DND-41 (cell line): ENCODE measurements around the gene GLMN.
"Not testable (repeated sequence)": the region's sequence is repeated elsewhere in the genome, so short reads cannot be mapped to it uniquely, and the experiment has no call there.

Experiments used
- ATAC-seq: fragments of 200-7000 bp; cut with Tn5 transposase; 3 replicates; pipeline ENCODE4 v1.9.1; 2021; ENCODE audit warnings: low read depth; ENCODE audit not compliant: insufficient read depth
- DNase-seq: peaks from one replicate; pipeline ENCODE4 v3.0.0-alpha.2; 2020
- H2AFZ ChIP-seq: 2 replicates; pipeline ENCODE4 v1.6.0; 2012; ENCODE audit warnings: low read depth, low read length
- H3K27ac ChIP-seq: 2 replicates; pipeline ENCODE4 v1.5.1; 2012; ENCODE audit warnings: low read length, inconsistent platforms
- H3K27me3 ChIP-seq: fragments of 200-600 bp; sonication (generic); 2 replicates; pipeline ENCODE4 v1.6.0; 2012; ENCODE audit warnings: low read length, mild to moderate bottlenecking, inconsistent platforms; ENCODE audit not compliant: insufficient read depth, poor library complexity
- H3K36me3 ChIP-seq: 2 replicates; pipeline ENCODE4 v1.5.1; 2012; ENCODE audit warnings: low read length, inconsistent platforms; ENCODE audit not compliant: insufficient read depth
- H3K4me1 ChIP-seq: 2 replicates; pipeline ENCODE4 v1.5.1; 2012; ENCODE audit warnings: mild to moderate bottlenecking, low read length; ENCODE audit not compliant: insufficient read depth
- H3K4me2 ChIP-seq: 2 replicates; pipeline ENCODE4 v1.6.0; 2012; ENCODE audit warnings: mild to moderate bottlenecking, moderate library complexity, low read length, inconsistent platforms; ENCODE audit not compliant: insufficient read depth
- H3K4me3 ChIP-seq, 2 experiments: fragments of 200-600 bp in 1 of 2; shearing (Covaris generic) in 1 of 2; 2 replicates each; pipeline ENCODE4 v1.5.1; 2012 to 2016; ENCODE audit warnings: inconsistent platforms in 2 of 2, low read length in 2 of 2, mild to moderate bottlenecking in 2 of 2, low read depth in 1 of 2, moderate library complexity in 1 of 2
- H3K79me2 ChIP-seq: 2 replicates; pipeline ENCODE4 v1.6.0; 2012; ENCODE audit warnings: low read length, inconsistent platforms; ENCODE audit not compliant: insufficient read depth
- H3K9ac ChIP-seq: 2 replicates; pipeline ENCODE4 v1.6.0; 2012; ENCODE audit warnings: low read depth, mild to moderate bottlenecking, inconsistent platforms, low read length, moderate library complexity
- H3K9me3 ChIP-seq: 2 replicates; pipeline ENCODE4 v1.5.1; 2012; ENCODE audit warnings: low read length, moderate library complexity, mild to moderate bottlenecking, inconsistent platforms; ENCODE audit not compliant: insufficient read depth, severe bottlenecking
- H4K20me1 ChIP-seq: 2 replicates; pipeline ENCODE4 v1.6.0; 2012; ENCODE audit warnings: low read length; ENCODE audit not compliant: insufficient read depth
- CTCF ChIP-seq: IDR thresholded peaks from 2 replicates; pipeline ENCODE4 v1.5.1; 2012; ENCODE audit warnings: borderline replicate concordance, low read length, moderate library complexity, mild to moderate bottlenecking; ENCODE audit not compliant: poor library complexity, severe bottlenecking; ENCODE audit errors: extremely low read depth
- EZH2 ChIP-seq: IDR thresholded peaks from 3 replicates; pipeline ENCODE4 v1.6.1; 2012; ENCODE audit warnings: borderline replicate concordance, low read depth, mild to moderate bottlenecking, moderate library complexity, low read length, inconsistent platforms; ENCODE audit not compliant: severe bottlenecking

The GLMN gene

GRCh38 chr1:92273039-92273438 is 25.7 kb downstream of the GLMN start:
- no peaks in the 10 kb centered on the region for H3K27me3 ChIP-seq
- H3K9ac ChIP-seq: no peak overlapping the region
- peaks cover 83% of the 10 kb centered on the region for H3K36me3 ChIP-seq
- TF ChIP-seq EZH2 (no peak), CTCF (no peak)
- H3K9me3 ChIP-seq: no peaks in the 10 kb centered on the region
- H4K20me1 ChIP-seq: no peaks in the 10 kb centered on the region
- no peak overlapping the region for H2AFZ ChIP-seq
- H3K4me3 ChIP-seq: no peak overlapping the region
- ATAC-seq (no peak), DNase-seq (no peak)
- H3K4me1 ChIP-seq: no peaks in the 10 kb centered on the region
- H3K79me2 ChIP-seq: no peaks in the 10 kb centered on the region
- H3K4me2 ChIP-seq: no peak overlapping the region
- H3K27ac ChIP-seq: no peak overlapping the region

GRCh38 chr1:92262516-92262915 is 36.3 kb downstream of the GLMN start:
- peaks cover 77% of the 10 kb centered on the region for H3K36me3 ChIP-seq

GRCh38 chr1:92259350-92259749 is 39.4 kb downstream of the GLMN start:
- Histone ChIP-seq H3K79me2 (no peaks in the 10 kb centered on the region), H3K9me3 (no peaks in the 10 kb centered on the region), H3K27ac (no peak overlapping the region), H4K20me1 (no peaks in the 10 kb centered on the region), H3K4me2 (no peak overlapping the region), H3K4me1 (no peaks in the 10 kb centered on the region), H3K4me3 (no peak overlapping the region), H3K36me3 (peaks cover 73% of the 10 kb centered on the region), H2AFZ (no peak overlapping the region), H3K9ac (no peak overlapping the region), H3K27me3 (no peaks in the 10 kb centered on the region)
- ATAC-seq: no peak
- no peak for DNase-seq
- TF ChIP-seq CTCF (no peak), EZH2 (no peak)

More at GRCh38 chr1:92262516-92262915, 36.3 kb downstream of the GLMN start:
- Histone ChIP-seq H3K27me3 (no peaks in the 10 kb centered on the region), H3K79me2 (no peaks in the 10 kb centered on the region), H2AFZ (no peak overlapping the region), H3K9ac (no peak overlapping the region), H3K4me2 (no peak overlapping the region), H3K4me3 (no peak overlapping the region), H3K4me1 (no peaks in the 10 kb centered on the region), H3K9me3 (no peaks in the 10 kb centered on the region), H4K20me1 (no peaks in the 10 kb centered on the region), H3K27ac (no peak overlapping the region)
- DNase-seq (no peak), ATAC-seq (no peak)
- TF ChIP-seq EZH2: no peak
- TF ChIP-seq CTCF: no peak

GRCh38 chr1:92254714-92255113 is 44.1 kb downstream of the GLMN start:
- not testable (repeated sequence) for H3K4me1 ChIP-seq, H2AFZ ChIP-seq, H3K27ac ChIP-seq, ATAC-seq, H3K9ac ChIP-seq, H4K20me1 ChIP-seq, H3K4me3 ChIP-seq, H3K4me2 ChIP-seq, H3K27me3 ChIP-seq, H3K79me2 ChIP-seq, H3K9me3 ChIP-seq, DNase-seq
- peaks cover 49% of the 10 kb centered on the region for H3K36me3 ChIP-seq
